SK-N-SH (cell line): ENCODE results near the gene VASN. TPM values are rescaled to one million over a fixed set of nuclear protein-coding genes. Genes with fewer than 3 reads are reported as not detected.

Experiments
- CTCF ChIA-PET: fragments of 300-600, 350-600 bp; formaldehyde crosslinking; extraction: SDS; loops from one replicate; lab custom pipeline; 2021; lab: Yijun Ruan, JAX
- POLR2A ChIA-PET: fragments of 350-600 bp; sonication (Branson Sonifier 250); formaldehyde crosslinking; extraction: SDS; loops from one replicate; lab custom pipeline; 2020; ENCODE audit warnings: antibody characterized with exemption, inconsistent platforms; lab: Yijun Ruan, JAX
- DNase-seq: peaks from one replicate; pipeline ENCODE4 v3.0.0; 2012
- H2AFZ ChIP-seq: fragments of 200-600 bp; sonication (generic); 2 replicates; pipeline ENCODE4 v1.8.1; 2016; ENCODE audit warnings: antibody characterized with exemption, mild to moderate bottlenecking, low read depth
- H3F3A ChIP-seq: fragments of 200-600 bp; sonication (generic); replicated peaks from 2 replicates; pipeline ENCODE3; 2016; ENCODE audit warnings: antibody characterized with exemption, mild to moderate bottlenecking; ENCODE audit not compliant: insufficient read depth
- H3K27ac ChIP-seq, 2 experiments: fragments of 200-500 bp in 1 of 2; fragments of 200-600 bp in 1 of 2; sonication (Bioruptor generic) in 1 of 2; sonication (generic), shearing (Covaris generic) in 1 of 2; 2 replicates each; pipeline versions ENCODE4 v1.5.1 to v1.6.1; 2014 to 2016; ENCODE audit warnings: low read depth in 2 of 2, inconsistent platforms in 1 of 2, low read length in 1 of 2, mild to moderate bottlenecking in 1 of 2, mixed read lengths in 1 of 2
- H3K27me3 ChIP-seq: fragments of 200-600 bp; sonication (generic), shearing (Covaris generic); 2 replicates; pipeline ENCODE4 v1.6.1; 2016; ENCODE audit warnings: mixed run types; ENCODE audit not compliant: insufficient read depth
- H3K36me3 ChIP-seq, 2 experiments: fragments of 200-500 bp in 1 of 2; fragments of 200-600 bp in 1 of 2; sonication (Bioruptor generic) in 1 of 2; sonication (generic) in 1 of 2; replicated peaks in 1 of 2; 2 replicates each; pipeline versions ENCODE3 to v1.5.1; 2014 to 2016; ENCODE audit warnings: low read length in 1 of 2, mild to moderate bottlenecking in 1 of 2; ENCODE audit not compliant: insufficient read depth in 2 of 2, control insufficient read depth in 1 of 2
- H3K4me1 ChIP-seq, 2 experiments: fragments of 200-500 bp in 1 of 2; fragments of 200-600 bp in 1 of 2; sonication (Bioruptor generic) in 1 of 2; sonication (generic), shearing (Covaris generic) in 1 of 2; 2 replicates each; pipeline versions ENCODE4 v1.5.1 to v1.6.1; 2014 to 2016; ENCODE audit warnings: low read depth in 1 of 2, low read length in 1 of 2, mixed run types in 1 of 2; ENCODE audit not compliant: insufficient read depth in 2 of 2, control insufficient read depth in 1 of 2
- H3K4me2 ChIP-seq: fragments of 200-600 bp; sonication (generic), shearing (Covaris generic); 2 replicates; pipeline ENCODE4 v1.6.1; 2017; ENCODE audit warnings: mixed run types
- H3K4me3 ChIP-seq, 2 experiments: fragments of 200-500 bp in 1 of 2; fragments of 200-600 bp in 1 of 2; sonication (Bioruptor generic) in 1 of 2; sonication (generic), shearing (Covaris generic) in 1 of 2; 2 replicates each; pipeline versions ENCODE4 v1.5.1 to v1.8.1; 2014 to 2016; ENCODE audit warnings: low read depth in 2 of 2, inconsistent platforms in 1 of 2, low read length in 1 of 2, mild to moderate bottlenecking in 1 of 2, mixed read lengths in 1 of 2, moderate library complexity in 1 of 2
- H3K79me2 ChIP-seq: fragments of 200-600 bp; sonication (generic); 2 replicates; pipeline ENCODE4 v1.8.1; 2017; ENCODE audit warnings: mild to moderate bottlenecking; ENCODE audit not compliant: insufficient read depth
- H3K9ac ChIP-seq: fragments of 200-600 bp; sonication (generic); 2 replicates; pipeline ENCODE4 v1.6.1; 2017; ENCODE audit warnings: mixed run types
- H3K9me2 ChIP-seq: fragments of 200-600 bp; sonication (generic); 2 replicates; pipeline ENCODE4 v1.6.1; 2017; ENCODE audit warnings: mixed run types
- H3K9me3 ChIP-seq: fragments of 200-600 bp; sonication (generic); 2 replicates; pipeline ENCODE4 v1.6.1; 2017; ENCODE audit warnings: mixed run types, mild to moderate bottlenecking, moderate library complexity
- H4K20me1 ChIP-seq: fragments of 200-600 bp; sonication (generic); 2 replicates; pipeline ENCODE4 v1.6.1; 2017; ENCODE audit warnings: mild to moderate bottlenecking, mixed run types; ENCODE audit not compliant: insufficient read depth
- CHD2 ChIP-seq: fragments of 150-350 bp; IDR thresholded peaks from 2 replicates; pipeline ENCODE4 v1.6.1; 2018; ENCODE audit warnings: low read length; ENCODE audit not compliant: partially characterized antibody
- EZH2phosphoT487 ChIP-seq: fragments of 200-600 bp; sonication (generic); IDR thresholded peaks from 2 replicates; pipeline ENCODE4 v1.6.1; 2017; ENCODE audit warnings: low read depth, mixed run types, mild to moderate bottlenecking, antibody characterized with exemption, moderate library complexity, borderline replicate concordance
- FOSL2 ChIP-seq: IDR thresholded peaks from 2 replicates; pipeline ENCODE4 v1.4.0; 2012; ENCODE audit warnings: low read depth, mild to moderate bottlenecking, moderate library complexity, borderline replicate concordance
- FOXJ3 ChIP-seq: sonication (generic); formaldehyde crosslinking; IDR thresholded peaks from 2 replicates; pipeline ENCODE4 v1.5.1; 2020; ENCODE audit warnings: mild to moderate bottlenecking, missing genetic modification reagents
- NRF1 ChIP-seq: IDR thresholded peaks from 2 replicates; pipeline ENCODE4 v1.6.1; 2012; ENCODE audit warnings: low read depth, mild to moderate bottlenecking, low read length
- POLR2AphosphoS5 ChIP-seq: IDR thresholded peaks from 2 replicates; pipeline ENCODE4 v1.6.1; 2012; ENCODE audit warnings: low read depth, low read length
- RAD21 ChIP-seq: IDR thresholded peaks from 2 replicates; pipeline ENCODE4 v1.6.1; 2012; ENCODE audit warnings: mild to moderate bottlenecking, low read length
- RXRA ChIP-seq: IDR thresholded peaks from 2 replicates; pipeline ENCODE4 v1.4.0; 2012; ENCODE audit warnings: low read depth, mild to moderate bottlenecking, borderline replicate concordance
- TAF1 ChIP-seq: IDR thresholded peaks from 2 replicates; pipeline ENCODE4 v1.6.1; 2012; ENCODE audit warnings: low read depth, mild to moderate bottlenecking, low read length, moderate library complexity, borderline replicate concordance
- WGBS: methylation state at CpG from one replicate; pipeline ENCODE4 v1.1.6; 2017; ENCODE audit warnings: low lambda C conversion rate; 5-methylcytosine and 5-hydroxymethylcytosine counted together
- polyA plus RNA-seq, 3 experiments: library from polyadenylated mRNA; depleted of rRNA; stranded (reverse); fragments of >200 nt; gene quantifications; 2 replicates each; pipeline ENCODE4 v1.2.3, GENCODE V29; 2012
- TF ChIP-seq, protein P1 (sequence below): IDR thresholded peaks from 2 replicates; pipeline ENCODE4 v1.4.0; 2012; ENCODE audit warnings: low read depth, borderline replicate concordance
- TF ChIP-seq, protein P2 (sequence below): IDR thresholded peaks from 2 replicates; pipeline ENCODE4 v1.4.0; 2012; ENCODE audit warnings: low read depth, borderline replicate concordance
- TF ChIP-seq, protein P3 (sequence below): IDR thresholded peaks from 2 replicates; pipeline ENCODE4 v1.6.1; 2012; ENCODE audit warnings: mild to moderate bottlenecking, low read depth, low read length, moderate library complexity

VASN gene
- polyA plus RNA-seq, 1 of the 3 experiments (the other 2 are of a cell fraction): 37.4 TPM

DNA sequence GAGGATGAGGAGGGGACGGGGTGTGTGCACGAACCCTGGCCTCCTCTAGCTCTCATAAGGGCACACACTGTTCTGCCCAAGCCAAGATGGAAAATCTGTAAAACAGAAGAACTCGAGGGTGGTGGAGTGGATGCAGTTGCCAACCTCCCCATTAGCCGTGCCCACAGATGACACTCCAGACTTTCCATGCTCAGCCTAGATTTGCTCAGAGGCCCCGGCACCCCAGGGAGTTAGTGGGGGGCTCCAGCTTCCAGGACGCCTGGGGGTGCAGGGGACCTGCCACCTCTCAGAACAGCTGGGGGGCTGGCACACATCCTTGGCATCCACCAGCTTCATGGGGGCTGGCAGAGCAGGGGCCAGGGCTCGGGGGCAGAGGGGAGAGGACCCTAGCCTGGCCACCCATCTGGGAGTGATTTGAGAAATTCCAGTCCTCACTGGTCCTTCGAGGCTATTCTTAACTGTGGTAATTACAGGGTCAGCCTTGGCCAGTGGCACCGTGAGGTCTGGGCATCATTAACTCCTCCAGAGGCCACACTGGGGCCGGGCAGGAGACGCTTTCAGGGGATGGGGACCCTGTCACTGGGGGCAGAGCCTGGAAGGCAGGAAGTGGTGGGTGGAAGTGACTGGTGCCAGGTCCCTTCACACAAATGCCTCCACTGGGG lies 14.3 kb downstream of the VASN start:
- peaks cover 19% of the 10 kb centered on the region for H3F3A ChIP-seq
- peaks cover 8% of the 10 kb centered on the region; the same call in 1 of the 2 replicates for H4K20me1 ChIP-seq
- H2AFZ ChIP-seq: no peak overlapping the region
- H3K9me3 ChIP-seq: no peaks in the 10 kb centered on the region
- H3K4me2 ChIP-seq: peak overlapping the region; percentile 44; the same call in 1 of the 2 replicates
- WGBS: 72% methylated on average over 7 of the region's 11 CpGs
- no peak overlapping the region for H3K4me3 ChIP-seq
- H3K36me3 ChIP-seq: peaks cover 0 to 28% of the 10 kb centered on the region in 2 experiments
- H3K27ac ChIP-seq: peak overlapping the region; percentile 48 to 93
- no peaks in the 10 kb centered on the region for H3K27me3 ChIP-seq
- peak; percentile 13 for TF ChIP-seq CHD2
- TF ChIP-seq EZH2phosphoT487: no peak
- TF ChIP-seq, protein P1, sequence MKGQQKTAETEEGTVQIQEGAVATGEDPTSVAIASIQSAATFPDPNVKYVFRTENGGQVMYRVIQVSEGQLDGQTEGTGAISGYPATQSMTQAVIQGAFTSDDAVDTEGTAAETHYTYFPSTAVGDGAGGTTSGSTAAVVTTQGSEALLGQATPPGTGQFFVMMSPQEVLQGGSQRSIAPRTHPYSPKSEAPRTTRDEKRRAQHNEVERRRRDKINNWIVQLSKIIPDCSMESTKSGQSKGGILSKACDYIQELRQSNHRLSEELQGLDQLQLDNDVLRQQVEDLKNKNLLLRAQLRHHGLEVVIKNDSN: no peak
- no peak for TF ChIP-seq FOXJ3 (CRISPR knock-in tag)
- POLR2A ChIA-PET: interaction anchor here (0.6 to 1.1 kb wide), 3 partner anchors 9 to 12 kb away, joined by 3 to 5 read pairs (median 3); no protein-coding TSS in a partner anchor
- H3K79me2 ChIP-seq: no peaks in the 10 kb centered on the region
- H3K9ac ChIP-seq: no peak overlapping the region
- peaks cover 30 to 74% of the 10 kb centered on the region in 2 experiments; a peak in 3 of 4 replicates for H3K4me1 ChIP-seq
- no peaks in the 10 kb centered on the region for H3K9me2 ChIP-seq
- CTCF ChIA-PET: interaction anchor here (0.8 to 32.1 kb wide), 4 partner anchors 8 to 27 kb away, joined by 3 to 558 read pairs (median 8); no protein-coding TSS in a partner anchor
- peak; percentile 68 for DNase-seq

DNA sequence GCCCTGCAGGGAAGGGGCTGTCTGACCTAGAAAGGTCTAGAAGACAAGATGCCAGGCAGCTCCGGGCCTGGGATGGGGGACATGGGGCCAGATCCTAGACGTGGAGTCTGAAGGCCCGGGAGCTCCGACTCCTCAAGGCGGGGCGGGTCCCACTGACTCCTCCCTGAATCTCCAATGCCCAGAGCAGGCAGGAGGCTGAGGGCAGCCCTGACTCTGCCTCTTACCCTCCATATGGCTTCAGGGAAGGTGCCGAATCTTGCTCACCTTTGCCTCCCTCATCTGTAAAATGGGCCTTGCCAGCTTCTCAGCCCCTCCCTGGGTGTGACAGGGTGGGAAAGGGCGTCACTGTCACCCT lies 14.8 kb downstream of the VASN start:
- no peak for DNase-seq
- Histone ChIP-seq H3F3A (peaks cover 19% of the 10 kb centered on the region), H3K4me2 (peak overlapping the region; percentile 44; the same call in 1 of the 2 replicates), H3K4me3 (no peak overlapping the region), H4K20me1 (peaks cover 5% of the 10 kb centered on the region; the same call in 1 of the 2 replicates), H3K27me3 (no peaks in the 10 kb centered on the region), H2AFZ (no peak overlapping the region), H3K4me1 (peaks cover 30 to 73% of the 10 kb centered on the region in 2 experiments; a peak in 3 of 4 replicates), H3K9me3 (no peaks in the 10 kb centered on the region), H3K79me2 (no peaks in the 10 kb centered on the region), H3K9ac (no peak overlapping the region), H3K9me2 (no peaks in the 10 kb centered on the region), H3K27ac (peak overlapping the region; percentile 48 to 93; a peak in 3 of 4 replicates), H3K36me3 (peaks cover 0 to 23% of the 10 kb centered on the region in 2 experiments)
- no peak for TF ChIP-seq FOXJ3 (CRISPR knock-in tag)
- TF ChIP-seq RAD21: no peak
- TF ChIP-seq, protein P2, sequence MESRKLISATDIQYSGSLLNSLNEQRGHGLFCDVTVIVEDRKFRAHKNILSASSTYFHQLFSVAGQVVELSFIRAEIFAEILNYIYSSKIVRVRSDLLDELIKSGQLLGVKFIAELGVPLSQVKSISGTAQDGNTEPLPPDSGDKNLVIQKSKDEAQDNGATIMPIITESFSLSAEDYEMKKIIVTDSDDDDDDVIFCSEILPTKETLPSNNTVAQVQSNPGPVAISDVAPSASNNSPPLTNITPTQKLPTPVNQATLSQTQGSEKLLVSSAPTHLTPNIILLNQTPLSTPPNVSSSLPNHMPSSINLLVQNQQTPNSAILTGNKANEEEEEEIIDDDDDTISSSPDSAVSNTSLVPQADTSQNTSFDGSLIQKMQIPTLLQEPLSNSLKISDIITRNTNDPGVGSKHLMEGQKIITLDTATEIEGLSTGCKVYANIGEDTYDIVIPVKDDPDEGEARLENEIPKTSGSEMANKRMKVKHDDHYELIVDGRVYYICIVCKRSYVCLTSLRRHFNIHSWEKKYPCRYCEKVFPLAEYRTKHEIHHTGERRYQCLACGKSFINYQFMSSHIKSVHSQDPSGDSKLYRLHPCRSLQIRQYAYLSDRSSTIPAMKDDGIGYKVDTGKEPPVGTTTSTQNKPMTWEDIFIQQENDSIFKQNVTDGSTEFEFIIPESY: no peak
- TF ChIP-seq NRF1: no peak
- no peak for TF ChIP-seq POLR2AphosphoS5
- no peak for TF ChIP-seq RXRA
- TF ChIP-seq TAF1: no peak
- TF ChIP-seq FOSL2: no peak
- TF ChIP-seq, protein P3, sequence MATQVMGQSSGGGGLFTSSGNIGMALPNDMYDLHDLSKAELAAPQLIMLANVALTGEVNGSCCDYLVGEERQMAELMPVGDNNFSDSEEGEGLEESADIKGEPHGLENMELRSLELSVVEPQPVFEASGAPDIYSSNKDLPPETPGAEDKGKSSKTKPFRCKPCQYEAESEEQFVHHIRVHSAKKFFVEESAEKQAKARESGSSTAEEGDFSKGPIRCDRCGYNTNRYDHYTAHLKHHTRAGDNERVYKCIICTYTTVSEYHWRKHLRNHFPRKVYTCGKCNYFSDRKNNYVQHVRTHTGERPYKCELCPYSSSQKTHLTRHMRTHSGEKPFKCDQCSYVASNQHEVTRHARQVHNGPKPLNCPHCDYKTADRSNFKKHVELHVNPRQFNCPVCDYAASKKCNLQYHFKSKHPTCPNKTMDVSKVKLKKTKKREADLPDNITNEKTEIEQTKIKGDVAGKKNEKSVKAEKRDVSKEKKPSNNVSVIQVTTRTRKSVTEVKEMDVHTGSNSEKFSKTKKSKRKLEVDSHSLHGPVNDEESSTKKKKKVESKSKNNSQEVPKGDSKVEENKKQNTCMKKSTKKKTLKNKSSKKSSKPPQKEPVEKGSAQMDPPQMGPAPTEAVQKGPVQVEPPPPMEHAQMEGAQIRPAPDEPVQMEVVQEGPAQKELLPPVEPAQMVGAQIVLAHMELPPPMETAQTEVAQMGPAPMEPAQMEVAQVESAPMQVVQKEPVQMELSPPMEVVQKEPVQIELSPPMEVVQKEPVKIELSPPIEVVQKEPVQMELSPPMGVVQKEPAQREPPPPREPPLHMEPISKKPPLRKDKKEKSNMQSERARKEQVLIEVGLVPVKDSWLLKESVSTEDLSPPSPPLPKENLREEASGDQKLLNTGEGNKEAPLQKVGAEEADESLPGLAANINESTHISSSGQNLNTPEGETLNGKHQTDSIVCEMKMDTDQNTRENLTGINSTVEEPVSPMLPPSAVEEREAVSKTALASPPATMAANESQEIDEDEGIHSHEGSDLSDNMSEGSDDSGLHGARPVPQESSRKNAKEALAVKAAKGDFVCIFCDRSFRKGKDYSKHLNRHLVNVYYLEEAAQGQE: no peak
- ChIA-PET POLR2A (interaction anchor here (1.0 to 1.1 kb wide), 2 partner anchors 8 to 13 kb away, joined by 3 to 5 read pairs; no protein-coding TSS in a partner anchor), CTCF (interaction anchor here (0.8 to 32.1 kb wide), 4 partner anchors 8 to 27 kb away, joined by 3 to 558 read pairs (median 8); no protein-coding TSS in a partner anchor)
- WGBS: 51% methylated on average over 3 of the region's 8 CpGs
